Liver (tissue), 9 donors: ENCODE data around the gene RBM33. TPM values are rescaled to one million over a fixed set of nuclear protein-coding genes. Genes with fewer than 3 reads are reported as not detected.

Experiments used
- DNase-seq: peaks from one replicate; pipeline ENCODE4 v3.0.0-alpha.2; 2017; ENCODE audit warnings: low spot score
- H3K27ac ChIP-seq, 2 donors: one replicate each; pipeline ENCODE4 v1.7.0; 2013; ENCODE audit warnings: inconsistent platforms in 2 of 2, low read length in 2 of 2, control low read depth in 1 of 2, low read depth in 1 of 2, mild to moderate bottlenecking in 1 of 2
- H3K27me3 ChIP-seq, 4 donors: one replicate each; pipeline versions ENCODE4 v1.6.1 to v1.7.0; 2013; ENCODE audit warnings: low read length in 3 of 4, inconsistent platforms in 1 of 4, mild to moderate bottlenecking in 1 of 4, moderate library complexity in 1 of 4; ENCODE audit not compliant: control insufficient read depth in 4 of 4, insufficient read depth in 4 of 4
- H3K36me3 ChIP-seq, 4 donors: one replicate each; pipeline versions ENCODE4 v1.6.1 to v1.7.0; 2013; ENCODE audit warnings: low read length in 3 of 4, mild to moderate bottlenecking in 3 of 4, low read depth in 1 of 4, moderate library complexity in 1 of 4; ENCODE audit not compliant: control insufficient read depth in 4 of 4, insufficient read depth in 3 of 4
- H3K4me1 ChIP-seq, 4 donors: one replicate each; pipeline versions ENCODE4 v1.6.1 to v1.7.0; 2013; ENCODE audit warnings: low read length in 3 of 4, mild to moderate bottlenecking in 3 of 4, moderate library complexity in 1 of 4; ENCODE audit not compliant: control insufficient read depth in 4 of 4, insufficient read depth in 4 of 4
- H3K4me3 ChIP-seq, 3 donors: one replicate each; pipeline versions ENCODE4 v1.6.1 to v1.7.0; 2013; ENCODE audit warnings: low read length in 3 of 3, control low read depth in 1 of 3, low read depth in 1 of 3, mild to moderate bottlenecking in 1 of 3
- H3K9ac ChIP-seq, 2 donors: one replicate each; pipeline ENCODE4 v1.7.0; 2013; ENCODE audit warnings: low read length in 2 of 2, mild to moderate bottlenecking in 2 of 2, moderate library complexity in 2 of 2, control low read depth in 1 of 2, low read depth in 1 of 2
- H3K9me3 ChIP-seq, 4 donors: one replicate each; pipeline versions ENCODE4 v1.6.1 to v1.7.0; 2013; ENCODE audit warnings: low read length in 3 of 4; ENCODE audit not compliant: control insufficient read depth in 4 of 4
- EGR1 ChIP-seq, 2 donors: IDR thresholded peaks; 2 replicates each; pipeline ENCODE4 v1.6.1; 2016 to 2018; ENCODE audit warnings: antibody characterized with exemption in 2 of 2, low read depth in 2 of 2
- FOXA1 ChIP-seq: IDR thresholded peaks from 2 replicates; pipeline ENCODE4 v1.6.1; 2016; ENCODE audit warnings: antibody characterized with exemption
- FOXA2 ChIP-seq: IDR thresholded peaks from 2 replicates; pipeline ENCODE4 v1.6.1; 2016; ENCODE audit warnings: antibody characterized with exemption
- GABPA ChIP-seq, 2 donors: IDR thresholded peaks in 1 of 2; conservative IDR thresholded peaks in 1 of 2; 2 replicates each; pipeline ENCODE4 v1.6.1; 2016; ENCODE audit warnings: antibody characterized with exemption in 2 of 2, mild to moderate bottlenecking in 1 of 2, moderate library complexity in 1 of 2
- HNF4A ChIP-seq, 2 donors: conservative IDR thresholded peaks; 2 replicates each; pipeline ENCODE4 v1.6.1; 2016; ENCODE audit warnings: antibody characterized with exemption in 2 of 2, mild to moderate bottlenecking in 2 of 2
- HNF4G ChIP-seq: IDR thresholded peaks from 2 replicates; pipeline ENCODE4 v1.6.1; 2016; ENCODE audit warnings: antibody characterized with exemption
- JUND ChIP-seq, 2 donors: IDR thresholded peaks; 2 replicates each; pipeline ENCODE4 v1.6.1; 2016; ENCODE audit warnings: antibody characterized with exemption in 2 of 2
- NR2F2 ChIP-seq: IDR thresholded peaks from 2 replicates; pipeline ENCODE4 v1.6.1; 2016; ENCODE audit warnings: antibody characterized with exemption
- RAD21 ChIP-seq, 2 donors: IDR thresholded peaks; 2 replicates each; pipeline ENCODE4 v1.6.1; 2016; ENCODE audit warnings: antibody characterized with exemption in 2 of 2, mild to moderate bottlenecking in 2 of 2
- REST ChIP-seq: IDR thresholded peaks from 2 replicates; pipeline ENCODE4 v1.6.1; 2016; ENCODE audit warnings: antibody characterized with exemption, mild to moderate bottlenecking
- RXRA ChIP-seq, 2 donors: IDR thresholded peaks; 2 replicates each; pipeline ENCODE4 v1.6.1; 2017 to 2018; ENCODE audit warnings: antibody characterized with exemption in 2 of 2, mild to moderate bottlenecking in 1 of 2
- SP1 ChIP-seq: IDR thresholded peaks from 2 replicates; pipeline ENCODE4 v1.6.1; 2018; ENCODE audit warnings: antibody characterized with exemption, mild to moderate bottlenecking
- TAF1 ChIP-seq: conservative IDR thresholded peaks from 2 replicates; pipeline ENCODE4 v1.6.1; 2016; ENCODE audit warnings: antibody characterized with exemption, mild to moderate bottlenecking
- YY1 ChIP-seq: IDR thresholded peaks from 2 replicates; pipeline ENCODE4 v1.6.1; 2016; ENCODE audit warnings: antibody characterized with exemption, mild to moderate bottlenecking
- ZBTB33 ChIP-seq: IDR thresholded peaks from 2 replicates; pipeline ENCODE4 v1.6.1; 2016; ENCODE audit warnings: antibody characterized with exemption
- WGBS: extraction: QIAGEN DNeasy Blood & Tissue Kit; methylation state at CpG from one replicate; pipeline ENCODE4 v1.1.7; 2013; 5-methylcytosine and 5-hydroxymethylcytosine counted together
- polyA plus RNA-seq, 2 donors: library from polyadenylated mRNA; stranded (reverse) in 1 of 2; unstranded in 1 of 2; fragments of 200-250 nt in 1 of 2; fragments of >200 nt in 1 of 2; fragmentation: Nextera tagmentation in 1 of 2; extraction: Ambion mirVana in 1 of 2; gene quantifications; one replicate each; pipeline versions ENCODE4 v1.2.1 to v1.2.3, GENCODE V29; 2013 to 2015
- total RNA-seq, 2 donors: library from RNA; depleted of rRNA; stranded (reverse); fragments of >200 nt; gene quantifications; one replicate each; pipeline ENCODE4 v1.2.3, GENCODE V29; 2014
- TF ChIP-seq, protein P1 (sequence below): IDR thresholded peaks from 2 replicates; pipeline ENCODE4 v1.6.1; 2016; ENCODE audit warnings: antibody characterized with exemption
- TF ChIP-seq, protein P2 (sequence below): IDR thresholded peaks from 2 replicates; pipeline ENCODE4 v1.6.1; 2016; ENCODE audit warnings: antibody characterized with exemption
- TF ChIP-seq, protein P3 (sequence below): fragments of 150-350 bp; IDR thresholded peaks from 2 replicates; pipeline ENCODE4 v1.5.1; 2017; ENCODE audit warnings: improper control_type of control experiment, low read depth, low read length; ENCODE audit not compliant: missing input control
- donor health status: healthy.
- donor health status: healthy.
- donor health status: healthy.
- donor health status: healthy.
- donor health status: healthy.

Gene RBM33
- total and polyA plus RNA-seq, 4 donors: 7.8 to 48.9 (median 28.2) TPM

GRCh38 chr7:155731871-155732270 is 87.4 kb downstream of the RBM33 start:
- H3K4me1 ChIP-seq: peaks cover 4 to 29% (median 12%) of the 10 kb centered on the region in 4 donors

More at GRCh38 chr7:155731871-155732270, 87.4 kb downstream of the RBM33 start:
- no peaks in the 10 kb centered on the region for H3K9me3 ChIP-seq
- 97% methylated on average over 1 of the region's 1 CpG for WGBS
- no peak for DNase-seq
- no peak for TF ChIP-seq NR2F2
- TF ChIP-seq REST: no peak
- TF ChIP-seq SP1: no peak
- TF ChIP-seq, protein P1, sequence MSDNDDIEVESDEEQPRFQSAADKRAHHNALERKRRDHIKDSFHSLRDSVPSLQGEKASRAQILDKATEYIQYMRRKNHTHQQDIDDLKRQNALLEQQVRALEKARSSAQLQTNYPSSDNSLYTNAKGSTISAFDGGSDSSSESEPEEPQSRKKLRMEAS: no peak
- TF ChIP-seq FOXA1: no peak
- no peak for TF ChIP-seq YY1
- TF ChIP-seq TAF1: no peak
- no peak for TF ChIP-seq HNF4G
- TF ChIP-seq, protein P2, sequence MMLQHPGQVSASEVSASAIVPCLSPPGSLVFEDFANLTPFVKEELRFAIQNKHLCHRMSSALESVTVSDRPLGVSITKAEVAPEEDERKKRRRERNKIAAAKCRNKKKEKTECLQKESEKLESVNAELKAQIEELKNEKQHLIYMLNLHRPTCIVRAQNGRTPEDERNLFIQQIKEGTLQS: no peak
- TF ChIP-seq JUND (IDR thresholded peaks at IDR 0.05): no peak
- TF ChIP-seq HNF4A (conservative IDR thresholded peaks at IDR 0.05): no peak
- no peak for TF ChIP-seq RAD21 (IDR thresholded peaks at IDR 0.05)
- TF ChIP-seq EGR1 (IDR thresholded peaks at IDR 0.05; ENCODE audit: low read depth in 2 of 2): no peak
- TF ChIP-seq FOXA2: no peak
- TF ChIP-seq ZBTB33: no peak
- TF ChIP-seq, protein P3, sequence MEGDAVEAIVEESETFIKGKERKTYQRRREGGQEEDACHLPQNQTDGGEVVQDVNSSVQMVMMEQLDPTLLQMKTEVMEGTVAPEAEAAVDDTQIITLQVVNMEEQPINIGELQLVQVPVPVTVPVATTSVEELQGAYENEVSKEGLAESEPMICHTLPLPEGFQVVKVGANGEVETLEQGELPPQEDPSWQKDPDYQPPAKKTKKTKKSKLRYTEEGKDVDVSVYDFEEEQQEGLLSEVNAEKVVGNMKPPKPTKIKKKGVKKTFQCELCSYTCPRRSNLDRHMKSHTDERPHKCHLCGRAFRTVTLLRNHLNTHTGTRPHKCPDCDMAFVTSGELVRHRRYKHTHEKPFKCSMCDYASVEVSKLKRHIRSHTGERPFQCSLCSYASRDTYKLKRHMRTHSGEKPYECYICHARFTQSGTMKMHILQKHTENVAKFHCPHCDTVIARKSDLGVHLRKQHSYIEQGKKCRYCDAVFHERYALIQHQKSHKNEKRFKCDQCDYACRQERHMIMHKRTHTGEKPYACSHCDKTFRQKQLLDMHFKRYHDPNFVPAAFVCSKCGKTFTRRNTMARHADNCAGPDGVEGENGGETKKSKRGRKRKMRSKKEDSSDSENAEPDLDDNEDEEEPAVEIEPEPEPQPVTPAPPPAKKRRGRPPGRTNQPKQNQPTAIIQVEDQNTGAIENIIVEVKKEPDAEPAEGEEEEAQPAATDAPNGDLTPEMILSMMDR: no peak
- no peak for TF ChIP-seq GABPA (IDR thresholded peaks at IDR 0.05 in 1 of 2, conservative IDR thresholded peaks at IDR 0.05 in 1 of 2)
- TF ChIP-seq RXRA (IDR thresholded peaks at IDR 0.05): no peak
- H3K27ac ChIP-seq: peak overlapping the region; percentile 9 to 21
- no peak overlapping the region for H3K9ac ChIP-seq
- peaks cover 0 to 13% (median 5%) of the 10 kb centered on the region in 4 donors for H3K36me3 ChIP-seq
- no peaks in the 10 kb centered on the region for H3K27me3 ChIP-seq
- no peak overlapping the region for H3K4me3 ChIP-seq
